ENCODE results near the gene LTO1.
A peak's percentile ranks its signal among the peaks of the same experiment; 100 is the strongest.

Gene LTO1

DNA sequence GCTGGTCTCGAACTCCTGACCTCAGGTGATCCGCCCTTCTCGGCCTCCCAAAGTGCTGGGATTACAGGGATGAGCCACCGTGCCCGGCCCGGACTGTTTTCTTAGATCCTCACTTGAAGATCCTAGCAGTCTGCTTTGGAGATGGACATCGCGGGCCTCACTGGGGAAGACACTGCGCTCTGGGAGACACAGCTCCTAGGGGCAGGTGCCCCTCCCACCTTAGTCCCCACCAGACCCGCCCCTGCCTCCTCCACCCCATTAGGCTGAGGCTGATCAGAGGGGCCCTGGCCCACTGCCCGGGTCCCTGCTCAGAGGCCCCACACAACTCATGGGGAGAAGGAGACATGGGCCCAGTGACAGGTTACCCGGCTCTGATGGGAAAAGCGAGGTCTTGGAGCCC lies 11.3 kb upstream of the LTO1 start:
- TF ChIP-seq, protein P1, sequence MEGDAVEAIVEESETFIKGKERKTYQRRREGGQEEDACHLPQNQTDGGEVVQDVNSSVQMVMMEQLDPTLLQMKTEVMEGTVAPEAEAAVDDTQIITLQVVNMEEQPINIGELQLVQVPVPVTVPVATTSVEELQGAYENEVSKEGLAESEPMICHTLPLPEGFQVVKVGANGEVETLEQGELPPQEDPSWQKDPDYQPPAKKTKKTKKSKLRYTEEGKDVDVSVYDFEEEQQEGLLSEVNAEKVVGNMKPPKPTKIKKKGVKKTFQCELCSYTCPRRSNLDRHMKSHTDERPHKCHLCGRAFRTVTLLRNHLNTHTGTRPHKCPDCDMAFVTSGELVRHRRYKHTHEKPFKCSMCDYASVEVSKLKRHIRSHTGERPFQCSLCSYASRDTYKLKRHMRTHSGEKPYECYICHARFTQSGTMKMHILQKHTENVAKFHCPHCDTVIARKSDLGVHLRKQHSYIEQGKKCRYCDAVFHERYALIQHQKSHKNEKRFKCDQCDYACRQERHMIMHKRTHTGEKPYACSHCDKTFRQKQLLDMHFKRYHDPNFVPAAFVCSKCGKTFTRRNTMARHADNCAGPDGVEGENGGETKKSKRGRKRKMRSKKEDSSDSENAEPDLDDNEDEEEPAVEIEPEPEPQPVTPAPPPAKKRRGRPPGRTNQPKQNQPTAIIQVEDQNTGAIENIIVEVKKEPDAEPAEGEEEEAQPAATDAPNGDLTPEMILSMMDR (conservative IDR thresholded peaks at IDR 0.05; ENCODE audit: low read length) = no peak
- no peak for DNase-seq (ENCODE audit: low read depth)
- no peak overlapping the region for H3K4me3 ChIP-seq (ENCODE audit: low read length)

- no peak overlapping the region for H3K4me3 ChIP-seq (ENCODE audit: low read length)
- TF ChIP-seq, protein P1 (conservative IDR thresholded peaks at IDR 0.05; ENCODE audit: low read length) = no peak
- DNase-seq (ENCODE audit: low read depth) = no peak
Observed at GRCh38 chr11:69685348-69685747, 10.2 kb upstream of the LTO1 start.

- no peak overlapping the region for H3K4me3 ChIP-seq (ENCODE audit: low read length)
- DNase-seq (ENCODE audit: low read depth) = no peak
- TF ChIP-seq, protein P1 (conservative IDR thresholded peaks at IDR 0.05; ENCODE audit: low read length) = no peak
Observed at GRCh38 chr11:69684651-69685050, 9.5 kb upstream of the LTO1 start.

DNA sequence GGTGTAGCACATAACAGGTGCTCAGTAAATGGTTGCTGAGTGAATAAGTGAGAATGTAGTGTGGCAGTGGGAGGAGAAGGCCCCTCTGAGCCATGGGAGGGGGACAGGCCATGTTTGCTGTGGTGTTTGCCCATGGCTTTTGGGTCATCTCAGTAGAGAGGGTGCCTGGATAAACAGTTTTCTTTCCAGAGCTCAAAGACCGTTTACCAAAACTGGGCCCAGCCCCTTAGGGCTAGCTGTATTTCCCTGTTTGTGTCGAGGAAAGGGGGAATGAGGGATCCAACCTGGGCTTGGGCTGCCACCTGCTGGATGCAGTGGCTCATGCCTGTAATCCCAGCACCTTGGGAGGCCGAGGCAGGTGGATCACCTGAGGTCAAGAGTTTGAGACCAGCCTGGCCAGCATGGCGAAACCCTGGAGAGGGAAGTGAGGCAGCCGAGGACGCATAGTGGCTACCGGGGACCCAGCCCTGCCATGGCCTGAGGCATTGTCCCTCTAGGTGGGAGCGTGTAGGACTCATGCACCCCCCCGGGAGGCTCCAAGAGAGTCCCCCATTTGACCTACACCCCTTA lies 8.7 kb upstream of the LTO1 start:
- no peak overlapping the region for H3K4me3 ChIP-seq (ENCODE audit: low read length)
- DNase-seq (ENCODE audit: low read depth) = no peak
- TF ChIP-seq, protein P1 (conservative IDR thresholded peaks at IDR 0.05; ENCODE audit: low read length) = peak; percentile 31

DNA sequence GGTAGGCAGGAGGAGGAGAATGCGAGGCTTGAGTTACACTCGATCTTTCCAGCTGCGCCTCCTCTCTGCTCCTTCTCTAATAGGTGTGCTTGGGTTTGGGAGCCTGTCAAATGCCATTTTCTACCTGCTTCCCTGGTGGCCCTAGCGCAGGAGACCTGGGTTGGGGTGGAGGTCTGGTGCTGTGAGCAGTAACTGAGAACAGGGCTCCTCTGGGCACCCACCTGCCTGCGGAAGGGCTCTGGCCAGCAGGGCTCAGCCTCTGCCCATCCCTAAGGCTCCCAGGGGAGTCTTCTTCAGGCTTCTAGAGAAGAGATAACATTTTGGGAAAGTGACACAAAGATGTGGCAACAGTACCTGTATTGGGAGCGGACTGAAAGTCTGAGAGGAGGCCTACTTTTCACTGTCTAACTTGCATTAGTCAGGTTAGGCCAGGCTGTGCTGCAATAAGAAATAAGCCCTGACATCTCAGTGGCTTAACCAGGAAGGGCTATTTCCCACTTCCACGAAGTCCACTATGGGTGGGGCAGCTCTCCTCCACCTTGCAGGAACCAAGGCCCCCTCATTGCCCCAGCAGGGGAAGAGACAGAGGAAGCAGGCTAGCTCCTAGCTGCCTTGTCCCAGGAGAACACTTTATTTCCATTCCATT lies 7.7 kb upstream of the LTO1 start:
- TF ChIP-seq, protein P1 (conservative IDR thresholded peaks at IDR 0.05; ENCODE audit: low read length) = no peak
- H3K4me3 ChIP-seq (ENCODE audit: low read length) = no peak overlapping the region
- no peak for DNase-seq (ENCODE audit: low read depth)

DNA sequence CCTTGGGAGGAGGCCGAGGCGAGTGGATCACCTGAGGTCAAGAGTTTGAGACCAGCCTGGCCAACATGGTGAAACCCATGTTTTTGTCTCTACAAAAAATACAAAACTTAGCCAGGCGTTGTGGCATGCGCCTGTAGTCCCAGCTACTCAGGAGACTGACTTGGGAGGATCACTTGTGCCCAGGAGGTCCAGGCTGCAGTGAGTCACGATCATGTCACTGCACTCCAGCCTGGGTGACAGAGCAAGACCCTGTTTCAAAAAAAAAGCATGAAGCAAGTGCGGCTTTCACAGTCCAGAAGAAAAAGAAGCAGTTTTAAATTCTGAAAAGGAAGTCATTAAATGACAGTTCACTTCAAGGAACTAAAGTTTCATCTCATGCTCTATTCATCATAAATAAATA lies 7.1 kb upstream of the LTO1 start:
- TF ChIP-seq, protein P1 (conservative IDR thresholded peaks at IDR 0.05; ENCODE audit: low read length) = no peak
- no peak overlapping the region for H3K4me3 ChIP-seq (ENCODE audit: low read length)
- DNase-seq (ENCODE audit: low read depth) = no peak

DNA sequence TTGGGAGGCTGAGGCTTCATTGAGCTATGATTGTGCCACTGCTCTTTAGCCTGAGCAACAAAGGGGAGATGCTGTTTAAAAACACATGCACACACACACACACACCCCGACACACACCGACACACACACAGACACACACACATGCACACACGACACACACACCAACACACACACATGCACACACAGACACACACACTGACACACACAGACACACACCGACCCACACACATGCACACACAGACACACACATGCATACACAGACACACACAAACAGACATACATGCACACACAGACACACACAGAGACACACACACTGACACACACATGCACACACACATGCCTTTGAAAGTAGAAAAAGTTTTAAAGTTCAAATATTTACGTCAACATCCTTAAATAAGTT lies 5.5 kb upstream of the LTO1 start:
- H3K4me3 ChIP-seq (ENCODE audit: low read length) = no peak overlapping the region
- TF ChIP-seq, protein P1 (conservative IDR thresholded peaks at IDR 0.05; ENCODE audit: low read length) = no peak

More for the DNA sequence above, 5.5 kb upstream of the LTO1 start:
- DNase-seq (ENCODE audit: low read depth) = no peak

Data from AG10803 (cell line).